ENCODE measurements around the gene C10orf90. TPM values are rescaled to one million over a fixed set of nuclear protein-coding genes. Genes with fewer than 3 reads are reported as not detected.

Gene C10orf90
- total RNA-seq, 1 donor from 2014 or later, result not detected

- Histone ChIP-seq H3K4me3 (no peak overlapping the region), H3K4me2 (no peak overlapping the region), H3K27ac (no peak overlapping the region), H3K9me3 (ENCODE audit: low read depth) (no peaks in the 10 kb centered on the region), H3K79me2 (ENCODE audit: low read depth) (no peaks in the 10 kb centered on the region), H3K27me3 (no peaks in the 10 kb centered on the region), H2AFZ (replicated peaks) (no peak overlapping the region), H3K4me1 (peaks cover 6% of the 10 kb centered on the region), H4K20me1 (ENCODE audit: low read depth) (no peaks in the 10 kb centered on the region), H3F3A (ENCODE audit: low read depth) (no peaks in the 10 kb centered on the region), H3K9ac (no peak overlapping the region), H3K36me3 (no peaks in the 10 kb centered on the region)
- Mint-ChIP-seq H3K36me3 (no peaks in the 10 kb centered on the region), H3K4me1 (peaks cover 33% of the 10 kb centered on the region), H3K4me3 (no peak overlapping the region), H3K9me3 (peaks cover 4% of the 10 kb centered on the region), H3K27ac (peak overlapping the region; percentile 84), H3K27me3 (ENCODE audit: insufficient read depth, low read depth) (peaks cover 9% of the 10 kb centered on the region)
- DNase-seq (ENCODE audit: low spot score), result no peak
- TF ChIP-seq EZH2 (IDR thresholded peaks at IDR 0.05) (no peak), CTCF (IDR thresholded peaks at IDR 0.05) (no peak), EZH2phosphoT487 (IDR thresholded peaks at IDR 0.05) (no peak)
These were observed 32.0 kb downstream of the C10orf90 start for GRCh38 chr10:126638542-126638941.

- Histone ChIP-seq H2AFZ (replicated peaks) (no peak overlapping the region), H3K4me1 (peaks cover 6% of the 10 kb centered on the region), H3K27ac (no peak overlapping the region), H3K9ac (no peak overlapping the region), H3K79me2 (ENCODE audit: low read depth) (no peaks in the 10 kb centered on the region), H3K36me3 (no peaks in the 10 kb centered on the region), H3K9me3 (ENCODE audit: low read depth) (no peaks in the 10 kb centered on the region), H4K20me1 (ENCODE audit: low read depth) (no peaks in the 10 kb centered on the region), H3F3A (ENCODE audit: low read depth) (no peaks in the 10 kb centered on the region), H3K4me2 (no peak overlapping the region), H3K4me3 (no peak overlapping the region), H3K27me3 (no peaks in the 10 kb centered on the region)
- no peaks in the 10 kb centered on the region for H3K36me3 Mint-ChIP-seq
- H3K27ac Mint-ChIP-seq, result no peak overlapping the region
- H3K4me3 Mint-ChIP-seq, result no peak overlapping the region
- H3K27me3 Mint-ChIP-seq (ENCODE audit: insufficient read depth, low read depth), result peaks cover 10% of the 10 kb centered on the region
- TF ChIP-seq EZH2phosphoT487 (IDR thresholded peaks at IDR 0.05), result no peak
- no peak for TF ChIP-seq CTCF (IDR thresholded peaks at IDR 0.05)
- no peak for TF ChIP-seq EZH2 (IDR thresholded peaks at IDR 0.05)
- no peak for DNase-seq (ENCODE audit: low spot score)
- peaks cover 33% of the 10 kb centered on the region for H3K4me1 Mint-ChIP-seq
- peaks cover 2% of the 10 kb centered on the region for H3K9me3 Mint-ChIP-seq
These were observed 33.0 kb downstream of the C10orf90 start for GRCh38 chr10:126637501-126637900.

- Mint-ChIP-seq H3K4me3 (peak overlapping the region; percentile 22), H3K9me3 (no peaks in the 10 kb centered on the region), H3K27ac (peak overlapping the region; percentile 30), H3K27me3 (ENCODE audit: insufficient read depth, low read depth) (peaks cover 7% of the 10 kb centered on the region), H3K4me1 (peaks cover 28% of the 10 kb centered on the region), H3K36me3 (no peaks in the 10 kb centered on the region)
- no peak for TF ChIP-seq EZH2 (IDR thresholded peaks at IDR 0.05)
- TF ChIP-seq CTCF (IDR thresholded peaks at IDR 0.05), result no peak
- no peak for TF ChIP-seq EZH2phosphoT487 (IDR thresholded peaks at IDR 0.05)
- no peak overlapping the region for H3K27ac ChIP-seq
- H3K4me2 ChIP-seq, result peak overlapping the region; percentile 17
- no peaks in the 10 kb centered on the region for H3K9me3 ChIP-seq (ENCODE audit: low read depth)
- H3K79me2 ChIP-seq (ENCODE audit: low read depth), result no peaks in the 10 kb centered on the region
- H4K20me1 ChIP-seq (ENCODE audit: low read depth), result no peaks in the 10 kb centered on the region
- no peak overlapping the region for H3K9ac ChIP-seq
- peaks cover 6% of the 10 kb centered on the region for H3K4me1 ChIP-seq
- no peak overlapping the region for H3K4me3 ChIP-seq
- DNase-seq (ENCODE audit: low spot score), result no peak
- no peaks in the 10 kb centered on the region for H3F3A ChIP-seq (ENCODE audit: low read depth)
- H2AFZ ChIP-seq (replicated peaks), result no peak overlapping the region
- no peaks in the 10 kb centered on the region for H3K27me3 ChIP-seq
- no peaks in the 10 kb centered on the region for H3K36me3 ChIP-seq
These were observed 35.6 kb downstream of the C10orf90 start for GRCh38 chr10:126634911-126635310.

Measured in neural progenitor cell (in vitro differentiated cells).